HepG2 (cell line): ENCODE results near the gene ZCCHC3. TPM values are rescaled to one million over a fixed set of nuclear protein-coding genes. Genes with fewer than 3 reads are reported as not detected.

Experiments
- ARNT ChIP-seq: fragments of 450-650 bp; IDR thresholded peaks from 2 replicates; pipeline ENCODE4 v1.6.1; 2017
- CSRNP2 ChIP-seq: sonication (generic); formaldehyde crosslinking; conservative IDR thresholded peaks from 2 replicates; pipeline ENCODE4 v1.8.0; 2022; ENCODE audit warnings: low read depth, missing genetic modification reagents
- FOXO1 ChIP-seq: sonication (generic); formaldehyde crosslinking; IDR thresholded peaks from 2 replicates; pipeline ENCODE4 v1.4.0; 2020; ENCODE audit warnings: missing genetic modification reagents
- GTF3A ChIP-seq: sonication (generic); formaldehyde crosslinking; conservative IDR thresholded peaks from 2 replicates; pipeline ENCODE4 v1.4.0; 2020; ENCODE audit warnings: mild to moderate bottlenecking, missing genetic modification reagents
- KDM5A ChIP-seq: fragments of 200-600 bp; sonication (generic); IDR thresholded peaks from 2 replicates; pipeline ENCODE4 v1.7.0; 2018; ENCODE audit warnings: antibody characterized with exemption, mild to moderate bottlenecking, low read length, borderline replicate concordance
- MAFG ChIP-seq: sonication (generic); formaldehyde crosslinking; IDR thresholded peaks from 2 replicates; pipeline ENCODE4 v1.5.1; 2020; ENCODE audit warnings: mild to moderate bottlenecking, missing genetic modification reagents
- PRDM15 ChIP-seq: sonication (generic); formaldehyde crosslinking; IDR thresholded peaks from 2 replicates; pipeline ENCODE4 v1.4.0; 2020; ENCODE audit warnings: missing genetic modification reagents
- REL ChIP-seq: sonication (generic); formaldehyde crosslinking; conservative IDR thresholded peaks from 2 replicates; pipeline ENCODE4 v1.8.0; 2022; ENCODE audit warnings: mild to moderate bottlenecking, missing genetic modification reagents, moderate library complexity
- SALL1 ChIP-seq: sonication (generic); formaldehyde crosslinking; IDR thresholded peaks from 2 replicates; pipeline ENCODE4 v1.8.0; 2022; ENCODE audit warnings: mild to moderate bottlenecking, missing genetic modification reagents
- SCMH1 ChIP-seq: sonication (generic); formaldehyde crosslinking; IDR thresholded peaks from 2 replicates; pipeline ENCODE4 v1.9.0; 2021; ENCODE audit warnings: missing genetic modification reagents, mild to moderate bottlenecking, borderline replicate concordance
- SIN3A ChIP-seq: IDR thresholded peaks from 2 replicates; pipeline ENCODE4 v1.6.1; 2011; ENCODE audit warnings: low read depth, mild to moderate bottlenecking, control low read depth, low read length, borderline replicate concordance
- SPEN ChIP-seq: sonication (generic); formaldehyde crosslinking; IDR thresholded peaks from 2 replicates; pipeline ENCODE4 v1.5.1; 2020; ENCODE audit warnings: low read depth, mild to moderate bottlenecking, missing genetic modification reagents
- ZBTB42 ChIP-seq: sonication (generic); formaldehyde crosslinking; IDR thresholded peaks from 2 replicates; pipeline ENCODE4 v1.5.0; 2020; ENCODE audit warnings: mild to moderate bottlenecking, missing genetic modification reagents
- ZHX1 ChIP-seq: sonication (generic); formaldehyde crosslinking; IDR thresholded peaks from 2 replicates; pipeline ENCODE4 v1.8.1; 2022; ENCODE audit warnings: low read depth, mild to moderate bottlenecking, missing genetic modification reagents
- ZNF10 ChIP-seq: sonication (generic); formaldehyde crosslinking; IDR thresholded peaks from 2 replicates; pipeline ENCODE4 v1.4.0; 2020; ENCODE audit warnings: mild to moderate bottlenecking, low read depth, missing genetic modification reagents, borderline replicate concordance
- ZNF12 ChIP-seq: sonication (generic); formaldehyde crosslinking; IDR thresholded peaks from 2 replicates; pipeline ENCODE4 v1.5.0; 2020; ENCODE audit warnings: missing genetic modification reagents
- ZNF275 ChIP-seq: sonication (generic); formaldehyde crosslinking; IDR thresholded peaks from 2 replicates; pipeline ENCODE4 v1.8.0; 2022; ENCODE audit warnings: missing genetic modification reagents, mild to moderate bottlenecking, inconsistent platforms, borderline replicate concordance
- ZNF572 ChIP-seq: sonication (generic); formaldehyde crosslinking; IDR thresholded peaks from 2 replicates; pipeline ENCODE4 v1.5.1; 2020; ENCODE audit warnings: mild to moderate bottlenecking, missing genetic modification reagents
- ZNF615 ChIP-seq: sonication (generic); formaldehyde crosslinking; IDR thresholded peaks from 2 replicates; pipeline ENCODE4 v1.5.0; 2020; ENCODE audit warnings: mild to moderate bottlenecking, missing genetic modification reagents, borderline replicate concordance
- ZNF878 ChIP-seq: sonication (generic); formaldehyde crosslinking; IDR thresholded peaks from 2 replicates; pipeline ENCODE4 v1.8.1; 2023; ENCODE audit warnings: mild to moderate bottlenecking, missing genetic modification reagents, moderate library complexity
- polyA plus RNA-seq, 8 experiments: library from polyadenylated mRNA; depleted of rRNA in 3 of 8; stranded (reverse) in 7 of 8; unstranded in 1 of 8; fragments of >200 nt; fragmentation: Illumina TruSeq in 4 of 8; extraction: Trizol in 4 of 8; gene quantifications; 2 replicates each; pipeline versions ENCODE4 v1.2.1 to v1.2.3, GENCODE V29; 2011 to 2016; ENCODE audit warnings: low read depth in 4 of 8, missing spikeins in 1 of 8, mixed read lengths in 1 of 8; ENCODE audit not compliant: insufficient read depth in 1 of 8
- total RNA-seq, 5 experiments: library from RNA; depleted of rRNA; stranded (reverse); fragments of >200 nt; fragmentation: Illumina TruSeq; extraction: Trizol; gene quantifications; 2 replicates each; pipeline ENCODE4 v1.2.3, GENCODE V29; 2016; ENCODE audit warnings: low read depth in 1 of 5

Gene ZCCHC3
- total and polyA plus RNA-seq, 2 of the 13 experiments (the other 11 are each of a cell fraction or from before 2014, with no cell fraction given) = 46.6 to 63.0 TPM

GRCh38 chr20:346640-347316 is 49.4 kb downstream of the ZCCHC3 start, which contains the start of gene NRSN2 (continued):
- TF ChIP-seq SIN3A (peak; percentile 68; the same call in 1 of the 2 replicates), ZNF275 (no peak; the same call in 1 of the 2 replicates), CSRNP2 (CRISPR knock-in tag) (no peak), ZBTB42 (no peak; the same call in 1 of the 2 replicates), GTF3A (CRISPR knock-in tag) (peak; percentile 70; the same call in 1 of the 2 replicates), ARNT (no peak), SCMH1 (no peak), ZNF12 (CRISPR knock-in tag) (no peak), REL (peak; percentile 70; the same call in 1 of the 2 replicates), ZNF10 (CRISPR knock-in tag) (no peak), MAFG (CRISPR knock-in tag) (no peak; the same call in 1 of the 2 replicates), SPEN (no peak), FOXO1 (CRISPR knock-in tag) (peak; percentile 35), ZNF572 (CRISPR knock-in tag) (0 out of 2 replicates have a peak, but pooled peaks have one; percentile 77), KDM5A (no peak), PRDM15 (CRISPR knock-in tag) (0 out of 2 replicates have a peak, but pooled peaks have one; percentile 38), ZNF615 (CRISPR knock-in tag) (no peak), ZNF878 (CRISPR knock-in tag) (0 out of 2 replicates have a peak, but pooled peaks have one; percentile 11), SALL1 (CRISPR knock-in tag) (no peak), ZHX1 (peak; percentile 76; the same call in 1 of the 2 replicates)
